SIG-M5 (cell line): Measurements from ENCODE around the gene ABCB4.

ENCODE experiments used
- DNase-seq: peaks from one replicate; lab custom pipeline; 2025; lab: John Stamatoyannopoulos, UW

Gene ABCB4

DNA sequence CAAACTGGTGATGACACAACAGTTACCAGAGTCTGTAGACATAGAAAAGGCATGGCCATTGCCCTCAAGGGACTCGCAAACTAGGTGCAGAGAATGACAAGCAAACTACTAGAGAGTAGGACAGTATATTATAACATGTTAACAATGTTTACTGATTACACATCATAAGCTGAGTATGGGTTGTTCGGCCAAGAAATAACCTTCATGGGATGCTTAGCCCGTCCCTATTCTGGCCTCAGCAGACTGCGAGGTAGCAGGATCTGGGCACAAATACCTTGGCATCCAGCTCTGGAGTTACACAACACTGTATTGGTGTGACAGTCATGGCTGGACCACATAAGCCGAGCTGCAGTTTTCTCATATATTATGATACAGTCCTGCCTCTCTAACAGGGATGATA lies 51.4 kb downstream of the ABCB4 start:
- no peak for DNase-seq

DNA sequence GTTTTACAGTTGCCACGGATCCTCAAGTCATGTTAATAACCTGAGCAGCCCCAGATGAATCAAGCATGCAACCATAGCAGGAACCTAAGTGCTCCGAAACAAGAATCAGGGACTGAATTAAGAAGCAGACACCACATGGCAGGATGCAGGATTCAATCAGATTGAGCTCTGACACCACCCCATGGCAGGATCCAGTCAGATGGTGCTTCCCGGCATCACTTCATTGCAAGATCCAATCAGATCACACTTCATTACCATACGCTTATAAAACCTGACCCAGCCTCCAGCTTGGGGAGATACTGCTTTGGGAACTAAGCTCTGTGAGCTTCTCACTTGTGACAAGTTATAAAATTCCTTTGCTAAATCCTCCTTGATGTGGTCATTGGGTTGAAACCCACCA lies 55.3 kb downstream of the ABCB4 start:
- no peak for DNase-seq

DNA sequence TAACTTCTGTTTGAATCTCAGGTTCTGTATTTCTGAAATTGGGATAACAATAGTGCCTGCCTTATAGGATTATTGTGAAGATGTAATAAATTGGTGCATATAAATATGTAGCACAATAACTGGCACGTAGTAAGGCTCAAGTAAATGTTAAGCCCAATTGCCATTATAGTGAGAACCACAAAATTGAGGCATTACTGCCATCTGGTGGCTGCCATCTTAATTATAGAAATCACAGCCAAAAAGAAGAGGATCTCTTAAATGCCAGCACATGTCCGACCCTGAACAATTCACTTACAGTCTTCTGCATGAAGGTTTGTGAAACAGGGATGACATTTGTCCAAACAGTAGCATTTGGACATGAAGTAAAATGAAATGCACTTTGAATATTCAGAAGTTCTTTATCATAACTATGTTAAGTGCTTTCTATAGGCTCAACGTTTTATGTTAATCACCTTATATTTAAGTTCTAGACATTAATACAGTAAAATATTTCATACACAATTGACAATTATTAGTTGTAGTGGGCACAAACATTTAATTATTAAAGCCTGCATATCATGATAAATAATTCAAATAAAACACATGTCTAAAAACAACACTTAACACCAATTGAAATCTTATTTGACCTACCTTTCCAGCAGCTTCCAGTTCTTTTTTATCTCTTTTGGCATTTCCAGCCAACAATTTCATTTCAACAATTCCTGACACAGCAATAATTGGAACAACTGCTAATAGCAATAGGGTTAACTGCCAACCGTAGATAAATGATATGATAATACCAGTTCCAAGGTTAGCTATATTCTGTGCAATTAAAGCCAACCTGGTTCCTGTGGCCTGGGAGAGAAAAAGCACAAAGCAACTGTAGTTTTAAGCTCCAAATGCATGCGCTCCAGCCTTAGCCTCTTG lies 58.5 kb downstream of the ABCB4 start:
- no peak for DNase-seq

DNA sequence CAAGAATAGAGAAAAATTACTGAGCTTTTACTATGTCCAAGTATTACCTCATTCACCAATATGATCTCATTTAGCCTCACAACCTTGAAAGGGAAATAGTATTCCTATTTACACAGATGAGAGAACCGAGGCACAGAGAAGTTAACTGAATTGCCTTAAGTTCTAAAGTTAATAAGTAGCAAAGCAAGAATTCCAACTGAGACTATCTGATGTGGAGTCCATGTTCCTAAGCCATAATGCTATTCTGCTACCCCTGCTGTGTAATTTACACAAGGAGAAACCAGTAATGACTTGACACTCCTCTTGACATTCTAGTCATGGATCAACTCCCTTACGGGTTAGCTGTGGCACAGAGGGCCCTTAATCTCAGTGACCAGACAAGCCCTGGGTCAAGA lies 60.7 kb downstream of the ABCB4 start:
- DNase-seq, result no peak

DNA sequence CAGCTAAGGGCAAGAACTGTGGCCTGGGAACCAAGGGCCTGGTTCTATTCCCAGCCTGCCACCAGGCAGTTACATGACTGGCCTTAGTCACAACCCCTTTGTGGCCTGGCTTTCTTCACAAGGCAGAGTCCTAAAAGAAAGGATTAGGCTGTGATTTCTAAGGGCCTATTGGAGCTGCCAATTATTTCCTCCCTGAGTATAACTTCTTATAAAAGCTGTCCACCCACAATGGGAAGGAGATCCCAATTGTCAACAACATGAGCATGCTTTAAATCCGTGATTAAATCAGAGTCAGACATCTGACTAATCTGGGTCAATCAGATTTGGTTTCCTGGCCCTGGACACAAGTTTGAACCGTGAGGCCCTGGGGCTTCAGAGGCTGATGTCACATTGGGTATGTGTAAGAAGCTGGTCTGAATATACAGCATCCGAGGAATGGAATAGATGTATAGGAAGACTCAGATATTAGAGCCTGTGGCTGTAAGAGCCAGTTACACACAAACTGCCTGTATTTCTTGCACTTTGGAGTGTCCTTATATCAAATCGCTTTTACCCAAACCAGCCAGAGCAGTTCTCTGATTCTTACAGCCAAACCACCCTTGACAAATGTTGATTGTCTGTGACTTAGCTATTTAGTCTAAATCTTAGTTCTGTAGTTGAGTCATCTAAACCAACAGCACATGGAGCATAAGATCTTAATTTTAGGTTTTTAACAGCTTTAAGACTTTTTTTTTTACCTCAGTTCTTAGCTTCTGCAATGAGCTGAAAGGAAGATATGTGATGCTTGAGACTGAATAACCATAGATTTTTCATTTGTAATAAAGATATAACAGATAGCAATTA lies 61.3 kb downstream of the ABCB4 start:
- DNase-seq, result no peak

DNA sequence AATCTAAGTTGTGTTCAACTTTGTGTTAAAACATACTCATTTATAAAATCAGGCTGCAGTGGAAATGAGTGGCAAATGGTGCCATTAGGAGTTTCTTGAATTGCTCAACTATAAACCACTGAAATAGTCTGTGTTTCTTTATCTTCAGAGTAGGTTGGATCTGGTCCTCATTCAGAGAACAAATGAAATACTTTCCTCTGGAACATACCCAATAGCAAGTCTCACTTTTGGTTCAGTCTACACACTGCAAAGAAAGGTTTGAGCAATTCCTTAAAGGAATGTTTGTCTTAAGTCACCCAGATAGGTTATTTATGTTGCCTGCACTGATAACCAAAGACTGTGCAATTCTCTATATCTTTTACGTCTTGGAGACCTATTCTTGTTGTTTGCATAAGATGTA lies 62.5 kb downstream of the ABCB4 start:
- no peak for DNase-seq

DNA sequence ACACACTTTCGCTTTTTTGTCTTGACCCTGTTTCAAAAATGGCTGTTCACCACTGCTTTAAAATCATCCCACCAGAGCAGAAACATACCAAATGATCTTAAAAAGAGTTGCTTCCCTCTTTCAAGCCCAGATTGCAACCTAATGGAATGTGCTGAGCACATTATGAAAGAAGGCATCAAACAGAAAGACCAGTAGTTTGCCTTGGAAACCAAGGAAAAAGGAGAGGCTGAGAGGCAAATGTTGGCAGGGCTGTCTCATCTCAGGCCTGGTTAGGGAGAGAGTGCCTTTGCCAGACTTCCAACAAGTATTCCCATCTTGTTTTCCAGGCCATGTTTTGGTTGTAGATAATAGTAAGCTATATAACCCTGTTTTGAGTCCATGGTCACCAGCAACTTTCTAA lies 64.3 kb downstream of the ABCB4 start:
- no peak for DNase-seq

DNA sequence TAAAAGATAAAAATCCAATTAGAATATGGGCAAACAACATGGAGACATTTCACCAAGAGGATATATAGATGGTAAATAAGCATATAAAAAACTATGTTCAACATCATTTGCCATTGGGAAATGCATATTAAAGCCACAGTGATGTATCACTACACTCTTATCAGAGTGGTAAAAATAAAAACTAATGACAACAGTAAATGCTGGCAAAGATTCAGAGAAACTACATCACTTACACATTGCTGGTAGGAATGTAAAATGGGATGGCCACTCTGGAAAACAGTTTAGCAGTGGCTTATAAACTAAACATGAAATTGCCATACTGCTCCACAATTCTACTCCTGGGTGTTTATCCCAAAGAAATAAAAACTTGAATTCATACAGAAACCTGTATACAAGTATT lies 70.8 kb downstream of the ABCB4 start:
- DNase-seq, result no peak

DNA sequence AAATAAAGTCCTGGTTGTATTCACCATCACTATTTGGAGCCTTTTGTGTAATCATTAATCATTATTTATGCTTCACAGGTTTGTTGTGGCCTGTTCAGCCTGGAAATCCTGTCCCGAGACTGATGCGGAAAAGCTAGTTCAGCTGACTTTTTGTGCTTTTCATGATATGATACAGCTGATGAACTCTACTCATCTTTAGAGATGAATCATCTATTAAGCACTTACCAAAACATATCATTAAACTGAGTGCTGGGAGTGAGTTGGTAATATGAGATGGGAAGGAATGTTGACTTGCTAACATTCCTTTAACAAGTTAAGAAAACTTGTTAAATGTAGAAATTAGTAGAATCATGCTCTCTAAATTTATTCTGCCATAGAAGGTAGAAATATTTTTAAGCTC lies 77.0 kb downstream of the ABCB4 start:
- DNase-seq, result no peak

DNA sequence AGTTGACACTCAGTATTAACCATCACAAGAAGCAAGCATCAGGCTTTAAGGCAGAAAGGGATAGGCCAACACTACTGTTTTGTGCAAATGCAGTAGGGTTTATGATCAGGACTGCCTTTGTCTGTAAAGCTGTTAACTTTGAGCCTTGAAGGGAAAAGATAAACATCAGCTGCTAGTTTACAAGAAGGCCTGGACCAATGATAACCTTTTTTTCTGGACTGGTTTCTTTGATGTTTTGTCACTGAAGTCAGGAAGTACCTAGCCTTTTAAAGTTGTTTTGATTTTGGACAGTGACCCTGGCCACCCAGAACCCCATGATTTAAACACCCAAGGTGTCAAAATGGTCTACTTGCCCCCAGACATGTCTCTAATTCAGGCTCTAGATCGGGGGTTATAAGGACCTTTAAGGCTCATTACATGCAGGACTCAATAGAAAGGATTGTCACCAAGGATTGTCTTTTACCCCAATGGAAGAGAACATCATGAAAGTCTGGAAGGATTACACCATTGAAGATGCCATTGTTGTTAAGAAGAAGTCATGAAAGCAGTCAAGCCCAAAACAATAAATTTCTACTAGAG lies 79.9 kb downstream of the ABCB4 start:
- DNase-seq, result no peak

DNA sequence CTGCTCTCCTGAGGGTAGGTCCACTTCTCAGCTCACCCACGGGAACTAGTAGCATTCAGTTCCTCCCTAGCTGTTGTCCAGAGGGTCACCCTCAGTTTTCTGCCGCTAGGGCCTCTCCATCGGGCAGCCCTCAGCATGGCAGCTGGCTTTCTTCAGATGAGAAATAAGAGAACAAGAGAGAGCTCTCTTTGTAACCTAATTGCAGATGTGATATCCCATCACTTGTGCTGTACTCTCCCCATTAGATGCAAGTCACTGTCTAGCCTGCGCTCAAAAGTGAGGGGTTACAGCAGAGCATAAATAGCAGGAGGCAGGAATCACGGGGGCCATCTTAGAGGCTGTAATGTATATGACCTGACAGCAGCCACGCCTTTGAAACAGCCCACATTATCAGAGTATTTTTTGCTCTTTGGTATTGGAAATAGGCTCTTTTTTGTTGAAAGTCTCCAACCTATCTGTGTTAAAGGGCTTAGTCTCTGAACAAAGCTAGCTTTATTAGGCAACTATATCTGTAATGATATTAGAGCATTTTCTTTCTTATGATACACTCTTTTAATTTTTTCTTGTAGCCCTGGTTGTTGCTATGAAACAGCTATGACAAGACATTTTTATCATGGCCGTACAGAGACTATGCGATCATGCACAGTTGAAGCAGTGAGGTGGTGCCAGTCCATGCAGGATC lies 84.3 kb downstream of the ABCB4 start:
- DNase-seq, result no peak

DNA sequence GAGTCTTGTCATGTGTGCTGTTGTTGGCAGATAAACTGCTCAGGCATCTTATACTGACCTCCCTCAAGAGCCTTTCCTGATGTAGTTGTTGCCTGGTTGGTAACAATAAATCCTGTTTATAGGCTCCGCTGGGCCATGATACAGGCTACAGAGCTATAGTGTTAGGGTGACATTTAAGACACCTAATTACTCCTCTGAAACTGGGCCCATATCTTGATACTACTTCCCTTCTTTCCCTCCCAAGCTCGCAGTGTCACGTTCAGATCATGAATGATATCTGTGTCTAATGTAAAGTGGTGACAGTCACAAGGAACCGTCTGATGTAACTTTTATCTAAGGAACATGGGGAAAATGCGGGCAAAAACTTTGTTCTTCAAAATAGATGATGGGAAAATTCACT lies 94.6 kb downstream of the ABCB4 start:
- no peak for DNase-seq

DNA sequence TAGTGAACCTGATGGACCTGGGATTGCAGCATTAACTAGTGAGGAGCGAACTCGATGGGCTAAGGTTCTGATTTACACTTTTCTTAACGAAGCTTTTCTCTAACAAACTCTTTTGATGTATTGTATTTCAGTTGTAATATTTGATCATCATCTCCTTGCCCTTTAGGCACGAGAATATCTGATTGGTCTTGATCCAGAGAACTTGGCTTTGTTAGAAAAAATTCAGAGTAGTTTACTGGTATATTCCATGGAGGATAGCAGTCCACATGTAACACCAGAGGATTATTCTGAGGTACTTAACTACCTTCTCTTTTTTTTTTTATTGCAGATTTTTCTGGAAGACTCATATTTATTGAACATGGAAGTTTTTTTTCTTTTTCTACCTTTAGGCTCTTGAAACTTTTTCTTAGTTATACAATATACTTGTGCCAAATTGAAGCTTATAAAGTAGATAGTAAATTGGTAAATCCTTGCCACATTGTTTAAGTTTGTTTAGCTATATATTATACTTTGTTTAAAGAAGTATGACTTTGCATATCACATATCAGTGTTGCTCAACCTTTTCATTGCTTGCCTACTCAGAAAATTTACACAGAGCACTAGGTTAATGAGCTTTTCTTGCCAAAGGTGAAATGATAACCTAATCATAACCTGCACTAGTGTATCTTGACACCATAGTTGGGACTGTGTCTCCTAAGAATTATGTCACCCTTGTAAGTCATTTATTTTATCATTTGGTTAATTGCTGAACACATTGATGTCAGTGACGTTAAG lies 99.6 kb downstream of the ABCB4 start:
- no peak for DNase-seq

DNA sequence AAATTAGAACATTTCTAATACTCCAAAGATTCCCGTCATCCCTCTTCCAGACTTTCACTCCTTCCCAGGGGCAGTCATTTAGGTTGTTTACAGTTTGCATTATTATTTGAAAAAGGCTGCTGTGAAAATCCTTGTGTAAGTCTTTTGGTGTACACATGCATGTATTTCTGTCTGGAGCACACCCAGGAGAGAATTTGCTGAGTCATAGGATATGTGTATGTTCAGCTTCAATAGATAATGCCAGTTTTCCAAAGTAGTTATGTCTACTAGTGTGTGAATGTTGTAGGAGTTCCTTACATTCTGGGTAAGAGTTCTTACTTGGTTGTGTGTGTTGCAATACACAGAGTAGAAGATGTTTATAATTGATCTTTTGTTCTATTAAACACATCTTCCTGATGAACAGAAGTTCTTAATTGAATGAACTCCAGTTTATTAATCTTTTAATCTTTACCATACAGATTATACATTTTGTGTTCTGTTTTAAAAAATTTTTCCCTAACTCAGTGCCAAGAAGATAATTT lies 104.8 kb downstream of the ABCB4 start:
- no peak for DNase-seq

DNA sequence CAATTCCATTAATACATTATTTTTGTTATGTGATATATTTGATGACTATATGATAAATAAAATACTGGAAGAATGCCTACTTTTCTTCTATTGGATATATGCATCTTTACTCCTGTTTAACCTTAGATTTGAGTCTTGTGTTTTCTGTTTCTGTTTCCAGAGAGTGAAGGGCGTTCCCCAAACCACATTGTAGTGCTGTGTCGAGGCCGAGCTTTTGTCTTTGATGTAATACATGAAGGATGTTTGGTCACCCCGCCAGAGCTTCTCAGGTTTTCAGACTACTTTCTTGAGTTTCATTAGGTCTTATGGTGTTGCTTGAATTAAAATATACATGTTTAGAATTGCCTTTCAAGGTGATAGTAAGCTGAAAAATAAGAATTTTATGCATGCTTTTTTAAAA lies 106.3 kb downstream of the ABCB4 start:
- DNase-seq, result no peak

DNA sequence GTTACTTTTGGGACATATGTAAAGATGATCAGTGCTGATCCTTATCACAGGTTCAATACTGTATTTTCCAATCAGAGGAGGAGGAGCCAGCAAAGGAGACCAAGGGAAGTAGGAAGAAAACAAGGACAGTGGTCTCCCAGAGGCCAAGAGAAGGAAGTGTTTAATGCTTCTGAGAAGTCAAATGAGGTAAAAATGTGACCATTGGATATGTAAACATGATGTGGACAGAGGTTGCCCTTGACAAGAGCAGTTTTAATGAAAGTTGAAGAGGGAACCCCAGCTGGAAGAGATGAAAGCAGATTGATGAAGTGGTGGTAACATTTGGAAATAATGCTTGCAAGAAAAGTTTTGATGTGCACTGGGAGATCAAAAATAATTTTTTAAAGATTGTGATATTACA lies 111.2 kb downstream of the ABCB4 start:
- no peak for DNase-seq

DNA sequence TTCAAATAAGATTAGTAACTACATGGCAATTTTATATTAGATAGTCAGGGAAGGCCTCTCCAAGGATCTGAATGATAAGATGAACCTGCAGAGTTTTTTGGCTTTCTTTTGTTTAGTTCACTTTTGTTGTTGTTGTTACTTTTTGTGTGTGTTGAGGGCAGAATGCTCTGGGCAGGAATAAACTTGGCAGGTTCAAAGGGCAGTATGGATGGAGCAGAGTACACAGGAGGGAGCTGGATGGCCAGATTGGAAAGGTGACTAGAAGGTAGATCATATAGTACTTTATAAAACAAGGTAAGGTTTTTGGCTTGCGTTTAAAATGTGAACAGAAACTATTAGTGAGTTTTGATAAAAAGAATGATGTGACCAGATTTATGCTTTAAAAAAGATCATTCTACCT lies 112.1 kb downstream of the ABCB4 start:
- DNase-seq, result no peak

DNA sequence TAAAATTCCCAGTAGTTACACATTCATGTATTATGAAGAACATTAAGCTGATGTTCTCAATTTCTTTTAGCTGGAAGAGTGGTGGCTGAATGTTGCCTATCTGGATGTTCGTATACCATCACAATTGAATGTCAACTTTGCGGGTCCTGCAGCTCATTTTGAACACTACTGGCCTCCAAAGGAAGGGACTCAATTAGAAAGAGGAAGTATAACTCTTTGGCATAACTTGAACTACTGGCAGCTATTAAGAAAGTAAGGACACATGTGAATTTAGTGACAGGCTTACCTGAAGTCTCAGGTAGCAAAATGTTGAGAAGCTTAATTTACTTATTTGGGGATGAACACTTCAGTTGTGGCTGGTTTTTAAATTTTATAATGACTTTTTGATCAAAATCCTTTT lies 114.2 kb downstream of the ABCB4 start:
- DNase-seq, result no peak

DNA sequence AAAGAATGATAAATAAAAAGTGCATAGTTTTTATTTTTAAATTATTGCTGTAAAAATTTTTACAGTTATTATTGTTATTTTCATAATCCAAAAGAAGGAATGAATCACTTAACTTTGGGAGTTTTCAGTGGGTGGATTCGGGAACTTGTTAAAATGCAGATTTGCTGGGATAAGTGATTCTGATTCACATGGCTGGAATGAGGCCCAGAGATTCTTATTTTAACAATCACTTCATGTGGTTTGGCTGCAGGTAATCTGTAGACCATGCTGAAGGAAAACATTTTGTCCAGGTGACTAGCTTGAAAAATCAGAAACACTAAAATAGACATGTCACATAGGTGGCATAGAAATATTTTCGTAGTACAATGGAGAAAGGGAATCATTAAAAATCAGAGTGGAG lies 116.1 kb downstream of the ABCB4 start:
- DNase-seq, result no peak

DNA sequence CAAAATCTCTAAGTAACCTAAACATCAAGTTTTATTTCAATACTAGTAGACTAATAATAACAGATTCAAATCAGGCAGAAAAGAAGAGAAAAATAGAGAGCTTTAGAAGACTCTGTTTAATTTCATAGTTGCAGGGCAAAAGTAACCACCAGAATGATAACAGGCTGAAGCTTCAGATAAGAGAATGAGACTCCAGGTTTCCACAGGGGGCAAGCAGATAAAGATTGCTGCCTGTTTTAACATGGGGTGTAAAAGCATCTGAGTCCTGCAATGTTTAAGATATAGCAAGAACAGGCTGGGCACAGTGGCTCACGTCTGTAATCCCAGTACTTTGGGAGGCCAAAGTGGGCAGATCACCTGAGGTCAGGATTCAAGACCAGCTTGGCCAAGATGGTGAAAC lies 119.0 kb downstream of the ABCB4 start:
- no peak for DNase-seq

DNA sequence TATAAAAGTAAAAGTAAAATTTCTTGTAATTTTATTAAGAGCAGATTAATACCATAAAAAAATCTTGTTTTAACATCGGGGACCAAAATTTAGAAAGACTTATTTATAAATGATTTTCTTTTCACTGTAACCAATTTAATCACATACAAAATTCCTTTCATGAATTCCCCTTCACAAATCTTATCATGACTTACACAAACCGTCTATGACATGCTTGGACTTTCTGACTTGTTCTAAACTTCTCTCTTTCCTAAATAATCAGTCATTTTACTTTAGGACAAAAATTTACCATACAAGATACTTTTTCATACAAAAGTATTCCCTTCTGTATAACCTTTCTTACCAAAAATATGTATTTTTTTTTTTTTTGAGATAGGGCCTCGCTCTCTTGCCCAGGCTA lies 120.7 kb downstream of the ABCB4 start:
- DNase-seq, result no peak
